ENCODE measurements around the gene NPAS3. TPM values are rescaled to one million over a fixed set of nuclear protein-coding genes. Genes with fewer than 3 reads are reported as not detected.

NPAS3 gene
- total and polyA plus RNA-seq, 2 donors, result 1.0 to 1.2 TPM

- no peaks in the 10 kb centered on the region for H3K4me1 ChIP-seq (ENCODE audit: control insufficient read depth in 2 of 2, insufficient read depth in 2 of 2, low read length in 2 of 2)
- no peak overlapping the region for H3K27ac ChIP-seq (ENCODE audit: low read depth in 1 of 2, low read length in 1 of 2)
- no peaks in the 10 kb centered on the region for H3K9me3 ChIP-seq (ENCODE audit: control insufficient read depth in 2 of 2, insufficient read depth in 1 of 2, low read length in 1 of 2)
- no peaks in the 10 kb centered on the region for H3K36me3 ChIP-seq (ENCODE audit: control insufficient read depth in 2 of 2, insufficient read depth in 2 of 2, low read length in 1 of 2)
- H3K27me3 ChIP-seq (ENCODE audit: control insufficient read depth in 2 of 2, insufficient read depth in 1 of 2, low read length in 1 of 2), result no peaks in the 10 kb centered on the region
- DNase-seq (ENCODE audit: low read depth in 6 of 9, low spot score in 9 of 9), result no peak
- no peak overlapping the region for H3K4me3 ChIP-seq (ENCODE audit: low read length in 2 of 2)
- 90% methylated on average over 10 of the region's 10 CpGs for WGBS
Measured at GRCh38 chr14:33465846-33466700, 527.4 kb downstream of the NPAS3 start.

GRCh38 chr14:33467971-33468370, 529.3 kb downstream of the NPAS3 start:
- no peak overlapping the region for H3K27ac ChIP-seq (ENCODE audit: low read depth in 1 of 2, low read length in 1 of 2)
- no peak overlapping the region for H3K4me3 ChIP-seq (ENCODE audit: low read length in 2 of 2)
- no peak for DNase-seq (ENCODE audit: low read depth in 6 of 9, low spot score in 9 of 9)
- H3K4me1 ChIP-seq (ENCODE audit: control insufficient read depth in 2 of 2, insufficient read depth in 2 of 2, low read length in 2 of 2), result no peaks in the 10 kb centered on the region
- WGBS, result 90% methylated on average over 4 of the region's 4 CpGs
- no peaks in the 10 kb centered on the region for H3K27me3 ChIP-seq (ENCODE audit: control insufficient read depth in 2 of 2, insufficient read depth in 1 of 2, low read length in 1 of 2)
- H3K9me3 ChIP-seq (ENCODE audit: control insufficient read depth in 2 of 2, insufficient read depth in 1 of 2, low read length in 1 of 2), result no peaks in the 10 kb centered on the region
- no peaks in the 10 kb centered on the region for H3K36me3 ChIP-seq (ENCODE audit: control insufficient read depth in 2 of 2, insufficient read depth in 2 of 2, low read length in 1 of 2)

DNA sequence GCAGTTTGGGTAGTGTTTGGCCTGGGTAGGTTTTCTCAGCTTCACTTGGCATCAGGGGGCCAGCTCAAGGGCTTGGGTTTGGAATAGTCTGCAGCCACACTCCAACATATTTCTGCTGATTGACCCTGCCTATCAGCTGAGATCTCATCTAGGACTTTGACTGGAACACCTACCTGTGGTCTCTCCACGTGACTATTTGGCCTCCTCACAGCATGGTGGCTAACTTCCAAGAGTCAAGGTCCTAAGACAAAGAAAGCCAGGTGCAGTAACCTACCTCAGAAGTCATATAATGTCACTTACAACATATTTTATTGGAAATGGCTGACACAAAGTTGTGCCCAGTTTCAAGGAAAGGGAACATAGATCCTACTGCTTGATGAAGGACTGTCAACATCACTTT, 531.2 kb downstream of the NPAS3 start:
- 92% methylated on average over 1 of the region's 1 CpG for WGBS
- Histone ChIP-seq H3K36me3 (ENCODE audit: control insufficient read depth in 2 of 2, insufficient read depth in 2 of 2, low read length in 1 of 2) (no peaks in the 10 kb centered on the region), H3K9me3 (ENCODE audit: control insufficient read depth in 2 of 2, insufficient read depth in 1 of 2, low read length in 1 of 2) (no peaks in the 10 kb centered on the region), H3K27me3 (ENCODE audit: control insufficient read depth in 2 of 2, insufficient read depth in 1 of 2, low read length in 1 of 2) (no peaks in the 10 kb centered on the region), H3K27ac (ENCODE audit: low read depth in 1 of 2, low read length in 1 of 2) (no peak overlapping the region), H3K4me3 (ENCODE audit: low read length in 2 of 2) (no peak overlapping the region), H3K4me1 (ENCODE audit: control insufficient read depth in 2 of 2, insufficient read depth in 2 of 2, low read length in 2 of 2) (no peaks in the 10 kb centered on the region)
- DNase-seq (ENCODE audit: low read depth in 6 of 9, low spot score in 9 of 9), result no peak

DNA sequence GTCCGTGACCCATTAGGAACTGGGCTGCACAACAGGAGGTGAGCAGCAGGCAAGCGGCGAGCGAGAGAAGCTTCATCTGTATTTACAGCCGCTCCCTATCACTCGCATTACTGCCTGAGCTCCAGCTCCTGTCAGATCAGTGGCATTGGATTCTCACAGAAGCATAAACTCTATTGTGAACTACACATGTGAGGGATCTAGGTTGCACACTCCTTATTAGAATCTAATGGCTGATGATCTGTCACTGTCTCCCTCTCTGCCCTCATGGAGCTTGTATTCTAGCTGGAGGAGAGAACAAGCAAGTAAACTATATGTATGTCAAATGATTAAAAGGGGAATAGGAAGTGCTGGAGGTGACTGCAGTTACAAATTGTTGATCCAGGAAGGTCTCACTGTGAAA, 533.1 kb downstream of the NPAS3 start:
- WGBS, result 98% methylated on average over 6 of the region's 6 CpGs

GRCh38 chr14:33475623-33476022, 536.9 kb downstream of the NPAS3 start:
- H3K4me3 ChIP-seq (ENCODE audit: low read length in 2 of 2), result no peak overlapping the region
- no peaks in the 10 kb centered on the region for H3K4me1 ChIP-seq (ENCODE audit: control insufficient read depth in 2 of 2, insufficient read depth in 2 of 2, low read length in 2 of 2)
- peak in 3 of 9 donors; percentile 13 to 37 (median 35) for DNase-seq (ENCODE audit: low read depth in 6 of 9, low spot score in 9 of 9)
- no peaks in the 10 kb centered on the region for H3K9me3 ChIP-seq (ENCODE audit: control insufficient read depth in 2 of 2, insufficient read depth in 1 of 2, low read length in 1 of 2)
- no peaks in the 10 kb centered on the region for H3K27me3 ChIP-seq (ENCODE audit: control insufficient read depth in 2 of 2, insufficient read depth in 1 of 2, low read length in 1 of 2)
- WGBS, result 49% methylated on average over 4 of the region's 4 CpGs
- no peak overlapping the region for H3K27ac ChIP-seq (ENCODE audit: low read depth in 1 of 2, low read length in 1 of 2)
- H3K36me3 ChIP-seq (ENCODE audit: control insufficient read depth in 2 of 2, insufficient read depth in 2 of 2, low read length in 1 of 2), result no peaks in the 10 kb centered on the region

More for the DNA sequence above, 533.1 kb downstream of the NPAS3 start:
- Histone ChIP-seq H3K27me3 (ENCODE audit: control insufficient read depth in 2 of 2, insufficient read depth in 1 of 2, low read length in 1 of 2) (no peaks in the 10 kb centered on the region), H3K9me3 (ENCODE audit: control insufficient read depth in 2 of 2, insufficient read depth in 1 of 2, low read length in 1 of 2) (no peaks in the 10 kb centered on the region), H3K4me1 (ENCODE audit: control insufficient read depth in 2 of 2, insufficient read depth in 2 of 2, low read length in 2 of 2) (no peaks in the 10 kb centered on the region), H3K36me3 (ENCODE audit: control insufficient read depth in 2 of 2, insufficient read depth in 2 of 2, low read length in 1 of 2) (no peaks in the 10 kb centered on the region), H3K4me3 (ENCODE audit: low read length in 2 of 2) (no peak overlapping the region), H3K27ac (ENCODE audit: low read depth in 1 of 2, low read length in 1 of 2) (no peak overlapping the region)
- no peak for DNase-seq (ENCODE audit: low read depth in 6 of 9, low spot score in 9 of 9)

DNA sequence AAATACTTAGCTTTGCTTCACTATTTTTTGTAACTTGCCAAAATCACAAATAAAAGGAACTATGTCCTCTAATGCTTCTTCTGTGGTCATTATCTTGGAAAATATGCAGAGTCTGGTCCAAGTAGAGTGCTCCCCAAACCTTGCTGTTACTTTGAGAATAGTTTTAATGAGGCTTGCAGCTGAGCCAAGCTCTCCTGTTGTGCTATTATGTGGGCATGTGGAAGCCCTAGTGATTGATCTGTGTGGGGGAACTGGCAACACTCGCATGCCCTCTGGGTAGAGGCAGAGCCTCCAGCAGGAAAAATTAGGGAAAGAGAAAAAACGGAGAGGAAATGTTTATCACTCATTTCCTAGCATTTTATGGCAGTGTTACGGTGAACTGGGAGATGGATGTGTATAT, 539.1 kb downstream of the NPAS3 start:
- WGBS, result 96% methylated on average over 3 of the region's 3 CpGs

DNA sequence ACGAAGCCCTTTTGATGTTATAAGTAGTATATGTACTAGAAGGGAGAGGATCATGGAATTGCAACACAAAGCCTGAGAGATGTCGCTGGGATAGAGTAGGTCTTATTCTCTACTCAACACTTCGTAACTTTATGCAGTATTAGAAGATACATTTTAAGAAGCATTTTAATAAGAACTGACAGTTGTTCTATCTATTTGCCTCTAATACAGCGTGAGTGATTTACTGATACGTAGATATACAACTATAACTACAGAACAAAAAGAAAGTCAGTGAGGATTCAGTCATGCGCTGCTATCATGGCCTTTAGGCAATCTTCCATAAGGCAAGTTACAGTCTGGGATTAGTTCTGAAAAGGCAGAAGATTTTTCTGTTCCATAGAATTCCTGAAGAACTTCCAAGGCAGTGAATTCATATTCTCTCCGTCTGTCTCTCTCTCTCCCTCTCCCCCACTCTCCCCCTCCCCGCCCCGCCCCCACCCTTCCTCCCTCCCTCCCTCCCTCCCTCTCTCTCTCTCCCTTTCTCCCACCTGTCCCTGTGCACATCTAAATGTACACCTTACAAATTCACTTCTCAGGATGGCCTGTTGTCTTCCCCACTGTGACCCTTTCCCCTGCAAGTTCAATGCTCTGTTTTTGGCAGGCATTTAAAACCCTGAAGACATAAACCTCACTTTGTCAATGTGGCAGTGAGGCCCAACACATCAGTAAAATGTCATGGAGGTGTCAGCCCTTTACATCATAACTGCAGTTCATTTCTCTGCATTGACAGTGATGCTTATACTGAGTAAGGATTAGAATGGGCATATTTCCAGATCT, 541.6 kb downstream of the NPAS3 start:
- H3K9me3 ChIP-seq (ENCODE audit: control insufficient read depth in 2 of 2, insufficient read depth in 1 of 2, low read length in 1 of 2), result no peaks in the 10 kb centered on the region
- H3K4me1 ChIP-seq (ENCODE audit: control insufficient read depth in 2 of 2, insufficient read depth in 2 of 2, low read length in 2 of 2), result no peaks in the 10 kb centered on the region
- H3K27ac ChIP-seq (ENCODE audit: low read depth in 1 of 2, low read length in 1 of 2), result no peak overlapping the region
- H3K4me3 ChIP-seq (ENCODE audit: low read length in 2 of 2), result no peak overlapping the region
- DNase-seq (ENCODE audit: low read depth in 6 of 9, low spot score in 9 of 9), result no peak
- H3K27me3 ChIP-seq (ENCODE audit: control insufficient read depth in 2 of 2, insufficient read depth in 1 of 2, low read length in 1 of 2), result no peaks in the 10 kb centered on the region
- 92% methylated on average over 9 of the region's 9 CpGs for WGBS
- no peaks in the 10 kb centered on the region for H3K36me3 ChIP-seq (ENCODE audit: control insufficient read depth in 2 of 2, insufficient read depth in 2 of 2, low read length in 1 of 2)

More for the DNA sequence above, 539.1 kb downstream of the NPAS3 start:
- Histone ChIP-seq H3K9me3 (ENCODE audit: control insufficient read depth in 2 of 2, insufficient read depth in 1 of 2, low read length in 1 of 2) (no peaks in the 10 kb centered on the region), H3K36me3 (ENCODE audit: control insufficient read depth in 2 of 2, insufficient read depth in 2 of 2, low read length in 1 of 2) (no peaks in the 10 kb centered on the region), H3K4me1 (ENCODE audit: control insufficient read depth in 2 of 2, insufficient read depth in 2 of 2, low read length in 2 of 2) (no peaks in the 10 kb centered on the region), H3K27me3 (ENCODE audit: control insufficient read depth in 2 of 2, insufficient read depth in 1 of 2, low read length in 1 of 2) (no peaks in the 10 kb centered on the region), H3K27ac (ENCODE audit: low read depth in 1 of 2, low read length in 1 of 2) (no peak overlapping the region), H3K4me3 (ENCODE audit: low read length in 2 of 2) (no peak overlapping the region)
- no peak for DNase-seq (ENCODE audit: low read depth in 6 of 9, low spot score in 9 of 9)

DNA sequence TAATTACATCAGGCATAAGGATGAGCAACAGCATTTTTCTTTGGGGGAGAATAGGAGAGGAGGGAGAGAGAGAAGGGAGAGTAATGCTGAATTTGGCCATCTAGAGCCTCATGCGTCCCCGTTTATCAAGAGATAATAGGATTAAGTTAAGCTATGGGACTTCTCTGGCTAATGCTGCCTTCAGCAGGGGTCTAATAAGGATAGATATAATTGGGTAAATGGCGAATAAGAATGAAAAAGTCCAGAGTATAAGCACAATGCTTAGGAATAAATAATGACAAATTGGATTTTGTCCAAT, 542.2 kb downstream of the NPAS3 start:
- H3K27me3 ChIP-seq (ENCODE audit: control insufficient read depth in 2 of 2, insufficient read depth in 1 of 2, low read length in 1 of 2), result no peaks in the 10 kb centered on the region
- WGBS, result 94% methylated on average over 3 of the region's 3 CpGs
- no peak overlapping the region for H3K27ac ChIP-seq (ENCODE audit: low read depth in 1 of 2, low read length in 1 of 2)
- no peak for DNase-seq (ENCODE audit: low read depth in 6 of 9, low spot score in 9 of 9)
- H3K4me1 ChIP-seq (ENCODE audit: control insufficient read depth in 2 of 2, insufficient read depth in 2 of 2, low read length in 2 of 2), result no peaks in the 10 kb centered on the region
- no peaks in the 10 kb centered on the region for H3K9me3 ChIP-seq (ENCODE audit: control insufficient read depth in 2 of 2, insufficient read depth in 1 of 2, low read length in 1 of 2)
- no peaks in the 10 kb centered on the region for H3K36me3 ChIP-seq (ENCODE audit: control insufficient read depth in 2 of 2, insufficient read depth in 2 of 2, low read length in 1 of 2)
- H3K4me3 ChIP-seq (ENCODE audit: low read length in 2 of 2), result no peak overlapping the region

DNA sequence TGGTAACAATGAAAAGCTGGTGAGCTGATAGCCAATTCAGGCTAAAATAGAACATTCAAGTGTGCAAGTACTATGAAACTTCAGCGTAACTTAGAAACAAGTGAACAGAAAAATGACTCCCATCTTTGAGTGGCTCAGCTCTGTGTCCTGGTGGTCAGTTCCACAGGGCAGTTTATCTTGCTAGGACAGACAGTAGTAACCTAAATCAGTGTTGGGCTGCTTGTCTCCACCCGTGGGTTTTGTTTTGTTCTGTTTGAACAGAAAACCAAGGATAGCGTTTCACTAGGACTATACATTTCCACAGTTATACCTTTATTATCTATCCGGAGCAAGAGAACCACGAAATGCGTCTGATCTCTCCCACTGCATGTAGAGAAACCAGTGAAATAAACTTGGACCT, 544.4 kb downstream of the NPAS3 start:
- peak in 1 of 9 donors; percentile 1 for DNase-seq (ENCODE audit: low read depth in 6 of 9, low spot score in 9 of 9)
- Histone ChIP-seq H3K4me3 (ENCODE audit: low read length in 2 of 2) (no peak overlapping the region), H3K27me3 (ENCODE audit: control insufficient read depth in 2 of 2, insufficient read depth in 1 of 2, low read length in 1 of 2) (no peaks in the 10 kb centered on the region), H3K27ac (ENCODE audit: low read depth in 1 of 2, low read length in 1 of 2) (no peak overlapping the region), H3K36me3 (ENCODE audit: control insufficient read depth in 2 of 2, insufficient read depth in 2 of 2, low read length in 1 of 2) (no peaks in the 10 kb centered on the region), H3K4me1 (ENCODE audit: control insufficient read depth in 2 of 2, insufficient read depth in 2 of 2, low read length in 2 of 2) (no peaks in the 10 kb centered on the region), H3K9me3 (ENCODE audit: control insufficient read depth in 2 of 2, insufficient read depth in 1 of 2, low read length in 1 of 2) (no peaks in the 10 kb centered on the region)
- WGBS, result 86% methylated on average over 6 of the region's 6 CpGs

Measured in thymus (tissue), 11 donors.